Measurements from ENCODE around the gene TMEM229A. TPM values are rescaled to one million over a fixed set of nuclear protein-coding genes. Genes with fewer than 3 reads are reported as not detected.

Gene TMEM229A
- total RNA-seq, 1 donor, result not detected

GRCh38 chr7:124074007-124074406 lies 41.1 kb upstream of the TMEM229A start:
- Histone ChIP-seq H3K4me3 (ENCODE audit: insufficient read depth, low read length) (no peak overlapping the region), H3K27ac (ENCODE audit: low read depth, low read length) (no peak overlapping the region), H3K4me2 (ENCODE audit: insufficient read depth, low read length) (no peak overlapping the region), H3K9me3 (ENCODE audit: low read depth, low read length) (no peaks in the 10 kb centered on the region), H2AFZ (ENCODE audit: low read length) (no peak overlapping the region), H3K27me3 (ENCODE audit: insufficient read depth, low read length) (no peaks in the 10 kb centered on the region), H3K4me1 (ENCODE audit: insufficient read depth, low read length) (no peaks in the 10 kb centered on the region), H3K79me2 (ENCODE audit: insufficient read depth, low read length) (no peaks in the 10 kb centered on the region), H3K36me3 (ENCODE audit: insufficient read depth, low read length) (no peaks in the 10 kb centered on the region), H4K20me1 (ENCODE audit: insufficient read depth, low read length) (no peaks in the 10 kb centered on the region)
- TF ChIP-seq CTCF (IDR thresholded peaks at IDR 0.05; ENCODE audit: extremely low read depth, low read depth, low read length), result no peak
- no peak for DNase-seq (ENCODE audit: insufficient read length, low spot score, missing footprints)

GRCh38 chr7:124073310-124073645 lies 40.4 kb upstream of the TMEM229A start:
- Histone ChIP-seq H3K27me3 (ENCODE audit: insufficient read depth, low read length) (no peaks in the 10 kb centered on the region), H3K27ac (ENCODE audit: low read depth, low read length) (no peak overlapping the region), H3K4me1 (ENCODE audit: insufficient read depth, low read length) (no peaks in the 10 kb centered on the region), H3K4me3 (ENCODE audit: insufficient read depth, low read length) (no peak overlapping the region), H3K36me3 (ENCODE audit: insufficient read depth, low read length) (no peaks in the 10 kb centered on the region), H3K79me2 (ENCODE audit: insufficient read depth, low read length) (no peaks in the 10 kb centered on the region), H3K4me2 (ENCODE audit: insufficient read depth, low read length) (no peak overlapping the region), H4K20me1 (ENCODE audit: insufficient read depth, low read length) (no peaks in the 10 kb centered on the region), H3K9me3 (ENCODE audit: low read depth, low read length) (no peaks in the 10 kb centered on the region), H2AFZ (ENCODE audit: low read length) (no peak overlapping the region)
- DNase-seq (ENCODE audit: insufficient read length, low spot score, missing footprints), result no peak
- TF ChIP-seq CTCF (IDR thresholded peaks at IDR 0.05; ENCODE audit: extremely low read depth, low read depth, low read length), result no peak

GRCh38 chr7:124072603-124073309 lies 39.9 kb upstream of the TMEM229A start:
- no peaks in the 10 kb centered on the region for H4K20me1 ChIP-seq (ENCODE audit: insufficient read depth, low read length)

GRCh38 chr7:124071843-124072242 lies 39.0 kb upstream of the TMEM229A start:
- Histone ChIP-seq H3K36me3 (ENCODE audit: insufficient read depth, low read length) (no peaks in the 10 kb centered on the region), H3K79me2 (ENCODE audit: insufficient read depth, low read length) (no peaks in the 10 kb centered on the region), H4K20me1 (ENCODE audit: insufficient read depth, low read length) (no peaks in the 10 kb centered on the region), H3K9me3 (ENCODE audit: low read depth, low read length) (no peaks in the 10 kb centered on the region), H3K27me3 (ENCODE audit: insufficient read depth, low read length) (no peaks in the 10 kb centered on the region), H2AFZ (ENCODE audit: low read length) (no peak overlapping the region), H3K4me2 (ENCODE audit: insufficient read depth, low read length) (no peak overlapping the region), H3K4me3 (ENCODE audit: insufficient read depth, low read length) (no peak overlapping the region), H3K4me1 (ENCODE audit: insufficient read depth, low read length) (no peaks in the 10 kb centered on the region), H3K27ac (ENCODE audit: low read depth, low read length) (no peak overlapping the region)
- no peak for DNase-seq (ENCODE audit: insufficient read length, low spot score, missing footprints)
- no peak for TF ChIP-seq CTCF (IDR thresholded peaks at IDR 0.05; ENCODE audit: extremely low read depth, low read depth, low read length)

More at GRCh38 chr7:124072603-124073309, 39.9 kb upstream of the TMEM229A start:
- Histone ChIP-seq H3K27me3 (ENCODE audit: insufficient read depth, low read length) (no peaks in the 10 kb centered on the region), H3K79me2 (ENCODE audit: insufficient read depth, low read length) (no peaks in the 10 kb centered on the region), H3K9me3 (ENCODE audit: low read depth, low read length) (no peaks in the 10 kb centered on the region), H3K4me1 (ENCODE audit: insufficient read depth, low read length) (no peaks in the 10 kb centered on the region), H3K27ac (ENCODE audit: low read depth, low read length) (no peak overlapping the region), H3K36me3 (ENCODE audit: insufficient read depth, low read length) (no peaks in the 10 kb centered on the region), H3K4me3 (ENCODE audit: insufficient read depth, low read length) (no peak overlapping the region), H2AFZ (ENCODE audit: low read length) (no peak overlapping the region), H3K4me2 (ENCODE audit: insufficient read depth, low read length) (no peak overlapping the region)
- no peak for TF ChIP-seq CTCF (IDR thresholded peaks at IDR 0.05; ENCODE audit: extremely low read depth, low read depth, low read length)
- DNase-seq (ENCODE audit: insufficient read length, low spot score, missing footprints), result no peak
